ENCODE data around the gene NOTCH1. TPM values are rescaled to one million over a fixed set of nuclear protein-coding genes. Genes with fewer than 3 reads are reported as not detected.

Gene NOTCH1
- total RNA-seq, 1 experiment from 2014 or later: 3.2 TPM

GRCh38 chr9:136465500-136466154 lies 80.2 kb downstream of the NOTCH1 start:
- DNase-seq (ENCODE audit: low spot score): no peak

GRCh38 chr9:136464241-136464640 lies 81.6 kb downstream of the NOTCH1 start:
- DNase-seq (ENCODE audit: low spot score): no peak

GRCh38 chr9:136463578-136463977 lies 82.3 kb downstream of the NOTCH1 start:
- no peak for DNase-seq (ENCODE audit: low spot score)

GRCh38 chr9:136462664-136463063 lies 83.2 kb downstream of the NOTCH1 start:
- DNase-seq (ENCODE audit: low spot score): no peak

- DNase-seq (ENCODE audit: low spot score): no peak
These were observed 85.0 kb downstream of the NOTCH1 start for GRCh38 chr9:136460772-136461325.

- DNase-seq (ENCODE audit: low spot score): no peak
These were observed 86.4 kb downstream of the NOTCH1 start for GRCh38 chr9:136459425-136459824.

- no peak for DNase-seq (ENCODE audit: low spot score)
These were observed 88.5 kb downstream of the NOTCH1 start for GRCh38 chr9:136457326-136457725.

GRCh38 chr9:136456258-136456657 lies 89.6 kb downstream of the NOTCH1 start:
- no peak for DNase-seq (ENCODE audit: low spot score)

- no peak for DNase-seq (ENCODE audit: low spot score)
These were observed 90.5 kb downstream of the NOTCH1 start for GRCh38 chr9:136455043-136456002.

- no peak for DNase-seq (ENCODE audit: low spot score)
These were observed 91.6 kb downstream of the NOTCH1 start for GRCh38 chr9:136454026-136454796.

- DNase-seq (ENCODE audit: low spot score): no peak
These were observed 92.5 kb downstream of the NOTCH1 start for GRCh38 chr9:136453326-136453725.

- no peak for DNase-seq (ENCODE audit: low spot score)
These were observed 94.5 kb downstream of the NOTCH1 start for GRCh38 chr9:136451221-136451877.

- no peak for DNase-seq (ENCODE audit: low spot score)
These were observed 97.2 kb downstream of the NOTCH1 start for GRCh38 chr9:136448655-136449054.

GRCh38 chr9:136447173-136447778 lies 98.6 kb downstream of the NOTCH1 start:
- no peak for DNase-seq (ENCODE audit: low spot score)

GRCh38 chr9:136445799-136446198 lies 100.0 kb downstream of the NOTCH1 start:
- no peak for DNase-seq (ENCODE audit: low spot score)

Other genes with a start within 250 kb of the NOTCH1 start
- not detected in 2 replicates for gene CCDC187, start 242.0 kb downstream of the NOTCH1 start, total RNA-seq (2014; rRNA removed; shearing (Covaris generic))
- 5.1 and 8.9 TPM in 2 replicates for gene GPSM1, start 218.5 kb downstream of the NOTCH1 start, total RNA-seq (2014; rRNA removed; shearing (Covaris generic))
- gene DNLZ, start 182.3 kb downstream of the NOTCH1 start, total RNA-seq (2014; rRNA removed; shearing (Covaris generic)): 26.5 and 39.6 TPM in 2 replicates
- gene CARD9, start 172.4 kb downstream of the NOTCH1 start, total RNA-seq (2014; rRNA removed; shearing (Covaris generic)): 0.17 and 0.18 TPM in 2 replicates
- gene SNAPC4, start 145.9 kb downstream of the NOTCH1 start, total RNA-seq (2014; rRNA removed; shearing (Covaris generic)): 2.8 and 5.6 TPM in 2 replicates
- 36.5 and 51.3 TPM in 2 replicates for gene ENTR1, start 135.4 kb downstream of the NOTCH1 start, total RNA-seq (2014; rRNA removed; shearing (Covaris generic))
- 44.4 and 64.2 TPM in 2 replicates for gene PMPCA, start 135.4 kb downstream of the NOTCH1 start, total RNA-seq (2014; rRNA removed; shearing (Covaris generic))
- gene INPP5E, start 106.2 kb downstream of the NOTCH1 start, total RNA-seq (2014; rRNA removed; shearing (Covaris generic)): 2.4 and 3.9 TPM in 2 replicates
- 18.7 and 19.0 TPM in 2 replicates for gene SEC16A, start 63.0 kb downstream of the NOTCH1 start, total RNA-seq (2014; rRNA removed; shearing (Covaris generic))
- 60.2 and 76.5 TPM in 2 replicates for gene EGFL7, start 116.9 kb upstream of the NOTCH1 start, total RNA-seq (2014; rRNA removed; shearing (Covaris generic))
- 32.3 and 33.8 TPM in 2 replicates for gene AGPAT2, start 141.4 kb upstream of the NOTCH1 start, total RNA-seq (2014; rRNA removed; shearing (Covaris generic))
- 3.8 and 6.1 TPM in 2 replicates for gene DIPK1B, start 166.5 kb upstream of the NOTCH1 start, total RNA-seq (2014; rRNA removed; shearing (Covaris generic))
- not detected in 2 replicates for gene LCN10, start 196.9 kb upstream of the NOTCH1 start, total RNA-seq (2014; rRNA removed; shearing (Covaris generic))
- not detected in 2 replicates for gene LCN6, start 202.5 kb upstream of the NOTCH1 start, total RNA-seq (2014; rRNA removed; shearing (Covaris generic))
- not detected in 2 replicates for gene LCN8, start 212.2 kb upstream of the NOTCH1 start, total RNA-seq (2014; rRNA removed; shearing (Covaris generic))
- not detected in 2 replicates for gene LCN15, start 218.5 kb upstream of the NOTCH1 start, total RNA-seq (2014; rRNA removed; shearing (Covaris generic))
- gene TMEM141, start 245.3 kb upstream of the NOTCH1 start, total RNA-seq (2014; rRNA removed; shearing (Covaris generic)): 87.0 and 93.0 TPM in 2 replicates